Measurements from ENCODE around the gene NOS1AP.

Gene NOS1AP

GRCh38 chr1:162284206-162284955, 214.9 kb downstream of the NOS1AP start:
- in situ Hi-C loops (cut with MboI; ENCODE audit: low sequenced_read_pairs) = no loop called here

DNA sequence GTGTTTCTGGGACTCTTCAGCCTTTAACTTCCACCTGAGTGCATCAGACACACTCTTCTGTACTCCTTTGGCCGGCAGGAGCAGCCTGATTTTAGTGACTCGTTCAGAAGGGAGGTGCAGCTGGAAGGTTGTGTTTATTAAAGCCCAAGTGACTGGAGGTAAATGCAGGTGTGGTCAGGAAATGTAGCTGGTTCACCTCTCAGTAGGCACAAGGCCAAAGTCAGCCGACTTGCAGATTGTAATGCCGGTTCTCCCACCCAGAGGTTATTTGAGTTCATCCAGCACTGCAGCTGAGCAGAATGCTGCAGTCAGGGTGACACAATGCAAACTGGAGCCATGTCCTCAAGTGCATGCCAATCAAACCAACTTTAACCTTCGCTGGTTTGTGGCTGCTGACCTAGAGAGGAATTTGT, 215.7 kb downstream of the NOS1AP start:
- in situ Hi-C loops (cut with MboI; ENCODE audit: low sequenced_read_pairs) = no loop called here

DNA sequence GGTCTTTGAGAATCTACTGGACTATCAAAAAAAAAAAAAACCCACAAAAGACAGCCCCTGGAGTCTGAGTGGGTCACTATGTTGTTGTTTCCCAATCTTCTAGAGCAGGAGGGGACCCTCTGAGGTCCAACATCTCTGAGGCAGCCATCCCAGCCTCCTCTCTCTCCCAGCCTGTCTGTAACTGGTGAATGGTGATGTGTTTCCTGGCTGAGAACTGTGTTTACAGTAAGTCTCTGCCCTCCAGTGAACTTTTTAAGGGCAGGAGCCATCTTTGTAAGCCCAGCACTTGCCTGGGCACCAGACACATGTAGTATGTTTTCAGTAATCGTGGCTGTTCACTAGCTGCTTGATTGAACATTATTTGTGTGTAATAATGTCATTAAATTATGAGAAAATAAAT, 221.5 kb downstream of the NOS1AP start:
- in situ Hi-C loops (cut with MboI; ENCODE audit: low sequenced_read_pairs) = no loop called here

DNA sequence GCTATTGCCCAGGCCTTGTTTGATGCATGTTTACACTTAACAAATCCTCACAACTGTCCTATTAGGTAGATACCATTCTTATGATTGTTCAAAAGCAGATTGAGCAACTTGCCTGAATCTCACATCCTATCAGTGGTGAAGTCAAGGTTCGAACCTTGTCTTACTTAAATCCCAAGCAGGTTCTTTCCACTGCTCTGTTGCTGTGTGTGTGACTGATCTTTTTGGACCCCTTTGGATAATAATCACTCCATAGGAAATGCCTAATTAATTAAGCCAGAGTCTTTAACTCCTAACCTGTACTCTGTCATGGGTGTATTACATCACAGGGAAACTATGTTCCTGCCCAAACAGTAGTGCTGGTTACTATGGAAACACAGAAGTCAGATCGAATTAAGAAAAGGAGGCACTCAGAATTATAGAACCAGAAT, 222.9 kb downstream of the NOS1AP start:
- in situ Hi-C loops (cut with MboI; ENCODE audit: low sequenced_read_pairs) = no loop called here

DNA sequence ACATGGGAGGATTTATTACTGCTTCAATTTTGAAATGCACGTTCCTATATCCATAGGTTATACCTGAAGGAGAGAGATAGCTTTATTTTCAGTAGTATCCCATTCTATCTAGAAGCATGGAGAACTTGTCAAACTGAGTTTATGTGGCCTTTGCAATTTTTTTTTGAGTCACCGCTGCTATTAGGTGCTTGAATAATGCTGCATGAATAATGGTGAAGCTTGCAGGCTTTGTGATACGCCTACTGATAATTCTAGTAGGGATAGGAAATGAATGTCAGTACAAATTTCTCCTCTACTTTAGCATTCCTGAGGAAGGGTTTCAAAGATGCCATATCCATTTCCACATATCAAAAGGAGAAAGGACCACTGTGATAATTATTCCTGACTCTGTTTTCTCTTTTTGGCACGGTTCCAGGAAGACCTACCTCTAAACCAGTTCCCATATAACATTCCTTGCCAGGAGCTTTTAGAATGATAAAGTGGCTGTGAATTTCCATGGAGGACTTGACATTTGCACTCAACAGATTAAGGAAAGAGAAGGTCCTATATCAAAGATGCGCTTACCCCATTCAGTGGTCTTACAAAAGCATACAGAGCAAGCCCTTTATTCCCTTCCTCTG, 223.7 kb downstream of the NOS1AP start:
- in situ Hi-C loops (cut with MboI; ENCODE audit: low sequenced_read_pairs) = no loop called here

DNA sequence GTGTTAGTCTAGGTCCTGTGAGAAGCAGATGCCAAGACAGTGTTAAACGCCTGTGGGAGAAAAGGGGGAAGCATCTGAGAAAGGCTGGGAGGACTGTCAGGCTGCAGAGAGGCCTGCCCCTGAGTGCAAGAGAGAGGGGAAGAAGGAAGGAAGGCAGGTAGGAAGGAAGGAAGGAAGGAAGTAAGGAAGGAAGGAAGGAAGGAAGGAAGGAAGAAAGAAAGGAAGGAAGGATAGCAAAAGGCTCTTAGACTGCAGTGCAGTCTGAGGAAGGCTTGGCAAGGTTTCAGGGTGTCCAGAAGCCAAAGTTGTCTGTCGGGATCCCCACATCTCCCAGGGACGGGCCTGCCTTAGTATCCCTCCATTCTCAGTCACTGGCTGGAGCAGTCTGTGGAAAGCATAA, 224.5 kb downstream of the NOS1AP start:
- in situ Hi-C loops (cut with MboI; ENCODE audit: low sequenced_read_pairs) = no loop called here

- in situ Hi-C loops (cut with MboI; ENCODE audit: low sequenced_read_pairs) = no loop called here
These were observed 227.7 kb downstream of the NOS1AP start for GRCh38 chr1:162297208-162297607.

DNA sequence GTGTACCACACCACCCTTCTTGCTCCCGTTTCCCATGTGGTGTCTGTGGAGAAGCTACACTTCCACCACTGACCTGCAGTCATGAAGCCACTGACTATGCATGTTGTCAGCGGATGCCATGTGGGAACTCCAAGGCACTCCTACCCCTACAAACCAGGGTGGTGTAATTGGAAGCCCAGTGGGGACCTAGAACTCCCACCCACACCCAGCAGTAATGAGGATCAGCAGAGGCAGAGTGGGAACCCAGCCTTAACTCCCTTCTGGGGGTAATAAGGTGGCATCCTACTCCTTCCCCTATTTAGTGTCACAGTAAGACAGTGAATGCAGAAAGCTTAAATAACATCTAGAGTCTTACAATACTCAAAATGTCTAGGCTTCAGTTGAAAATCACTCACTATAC, 228.8 kb downstream of the NOS1AP start:
- in situ Hi-C loops (cut with MboI; ENCODE audit: low sequenced_read_pairs) = no loop called here

GRCh38 chr1:162299018-162299417, 229.5 kb downstream of the NOS1AP start:
- in situ Hi-C loops (cut with MboI; ENCODE audit: low sequenced_read_pairs) = no loop called here

DNA sequence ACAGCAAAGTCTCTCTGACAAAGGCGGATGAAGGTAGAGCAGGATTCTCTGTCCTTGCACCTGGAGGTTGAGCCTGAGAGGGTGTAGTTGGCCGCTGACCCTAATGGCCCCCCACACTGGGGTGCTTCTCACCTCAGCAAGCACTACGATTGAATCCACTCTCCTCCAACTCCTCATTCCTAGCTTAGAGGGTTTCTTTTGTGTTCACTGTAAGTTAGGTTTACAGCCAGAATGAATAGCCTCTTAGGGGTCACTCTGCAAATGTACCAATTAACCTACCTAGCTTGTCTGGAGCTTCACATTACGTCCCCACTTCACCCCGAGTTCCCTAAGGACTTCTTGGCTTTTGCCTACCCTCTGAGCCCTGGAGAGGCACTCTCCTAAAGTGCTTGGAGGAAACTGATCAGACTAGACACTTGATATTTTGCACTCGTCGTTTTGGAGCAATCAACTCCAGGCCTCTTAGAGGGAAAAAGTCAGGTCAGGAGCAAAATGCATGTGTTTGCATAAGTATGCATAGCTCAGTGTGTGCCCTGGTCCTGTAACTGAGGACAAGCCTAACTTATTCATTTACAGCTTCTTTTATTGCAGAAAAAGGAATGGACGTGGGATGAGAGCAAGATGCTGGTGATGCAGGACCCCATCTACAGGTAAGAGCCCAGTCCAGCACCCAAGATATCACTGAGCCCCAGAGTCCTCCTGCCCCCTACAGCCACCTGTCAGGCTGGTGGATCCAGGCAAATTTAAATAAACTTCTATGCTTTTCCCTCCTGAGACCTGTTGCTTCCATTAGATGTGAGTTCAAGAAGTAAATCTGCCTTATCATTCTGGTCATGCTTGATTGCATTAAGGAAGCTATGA, 230.8 kb downstream of the NOS1AP start:
- in situ Hi-C loops (cut with MboI; ENCODE audit: low sequenced_read_pairs) = no loop called here

DNA sequence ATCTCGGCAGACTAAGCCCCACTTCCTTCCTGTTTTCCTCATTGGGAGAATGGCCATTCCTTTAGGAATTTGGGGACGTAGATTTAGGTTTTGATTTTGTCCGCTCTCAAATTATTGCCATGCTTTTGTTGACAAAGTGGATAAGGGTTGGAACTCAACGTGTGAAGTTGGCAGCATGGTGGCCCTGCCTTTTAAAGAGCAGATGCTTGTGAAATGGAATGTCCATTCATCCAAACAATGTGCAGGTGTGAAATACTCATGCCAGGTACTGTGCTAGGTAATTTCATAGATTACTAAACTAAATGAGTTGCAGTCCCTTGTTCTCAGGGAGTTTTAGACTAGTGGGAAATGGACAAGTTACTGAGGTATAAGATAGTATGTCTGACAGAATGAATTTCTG, 232.2 kb downstream of the NOS1AP start:
- in situ Hi-C loops (cut with MboI; ENCODE audit: low sequenced_read_pairs) = no loop called here

- in situ Hi-C loops (cut with MboI; ENCODE audit: low sequenced_read_pairs) = no loop called here
These were observed 233.0 kb downstream of the NOS1AP start for GRCh38 chr1:162302306-162303003.

GRCh38 chr1:162303004-162303344, 233.5 kb downstream of the NOS1AP start:
- in situ Hi-C loops (cut with MboI; ENCODE audit: low sequenced_read_pairs) = no loop called here

DNA sequence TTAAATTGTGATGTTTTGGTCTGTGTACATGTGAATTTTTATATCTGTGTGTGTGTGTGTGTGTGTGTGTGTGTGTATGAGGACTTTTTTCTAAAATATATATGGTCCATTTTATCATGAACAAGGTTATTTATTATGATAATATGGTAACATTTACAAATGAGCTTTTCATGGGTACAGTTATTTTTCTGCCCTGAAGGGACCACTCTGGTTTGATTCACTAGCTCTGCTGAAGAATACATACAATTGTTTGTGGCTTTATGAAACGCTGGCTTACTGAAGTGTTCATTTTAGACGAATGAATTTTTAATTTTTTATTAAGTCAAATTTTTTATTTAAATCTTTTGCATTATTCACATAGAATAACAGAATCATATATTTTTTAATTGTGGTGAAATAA, 235.2 kb downstream of the NOS1AP start:
- in situ Hi-C loops (cut with MboI; ENCODE audit: low sequenced_read_pairs) = no loop called here

DNA sequence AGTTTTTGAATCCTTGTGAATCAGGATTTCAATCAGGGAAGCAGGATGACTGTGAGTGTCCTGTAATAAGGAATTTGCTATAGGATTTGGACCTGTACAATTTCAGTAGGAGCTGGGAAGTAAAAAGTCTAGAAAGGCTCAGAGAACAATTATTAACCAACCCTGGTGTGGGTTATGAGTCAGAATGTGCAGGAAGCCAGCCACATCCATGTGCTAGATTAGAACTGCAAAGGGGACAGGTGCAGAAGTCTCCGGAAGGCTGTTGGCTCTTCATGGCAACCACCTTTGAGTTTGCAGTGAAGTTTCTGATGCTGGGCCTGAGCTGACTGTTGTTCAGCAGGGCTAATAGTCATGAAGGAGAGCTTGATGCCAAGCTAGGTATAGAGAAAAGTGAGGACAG, 236.5 kb downstream of the NOS1AP start:
- in situ Hi-C loops (cut with MboI; ENCODE audit: low sequenced_read_pairs) = no loop called here

- in situ Hi-C loops (cut with MboI; ENCODE audit: low sequenced_read_pairs) = no loop called here
These were observed 240.8 kb downstream of the NOS1AP start for GRCh38 chr1:162310337-162310736.

DNA sequence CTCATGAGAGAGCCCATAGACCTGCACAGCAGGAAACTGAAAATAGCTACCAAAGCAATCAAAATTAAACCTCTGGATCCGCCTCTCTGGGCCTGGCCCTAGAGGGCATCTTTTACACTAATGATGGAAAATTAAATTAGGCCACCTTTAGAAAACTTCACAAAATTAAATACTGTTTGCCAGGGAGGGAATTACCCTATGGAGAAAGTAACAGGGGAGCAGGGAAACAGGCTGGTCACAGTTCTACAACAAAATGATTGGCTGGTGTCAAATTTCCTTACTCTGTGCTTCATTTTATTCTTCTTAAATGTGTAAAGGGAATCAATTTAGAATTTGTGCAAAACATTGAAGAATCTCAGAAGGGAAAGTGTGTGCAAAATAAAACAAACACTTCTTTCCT, 244.7 kb downstream of the NOS1AP start:
- in situ Hi-C loops (cut with MboI; ENCODE audit: low sequenced_read_pairs) = no loop called here

- in situ Hi-C loops (cut with MboI; ENCODE audit: low sequenced_read_pairs) = no loop called here
These were observed 246.2 kb downstream of the NOS1AP start for GRCh38 chr1:162315673-162316072.

DNA sequence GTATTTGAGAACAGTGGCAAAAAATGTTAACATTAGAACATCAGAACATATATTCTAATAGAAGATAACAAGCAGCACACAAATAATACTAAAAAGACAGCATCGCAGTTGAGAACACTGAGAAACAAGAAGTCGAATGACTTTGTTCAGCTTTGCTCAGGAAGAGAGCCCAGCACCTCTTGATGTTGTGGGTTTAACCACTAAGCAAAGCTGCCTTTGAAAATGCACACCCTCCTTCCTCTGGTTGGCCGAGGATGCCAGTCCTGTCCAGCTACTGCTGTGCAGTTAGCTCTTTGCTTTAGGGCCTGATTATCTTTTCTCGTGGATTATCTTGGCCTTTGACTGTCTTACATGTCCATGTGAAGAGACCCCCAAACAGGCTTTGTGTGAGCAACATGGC, 246.7 kb downstream of the NOS1AP start:
- in situ Hi-C loops (cut with MboI; ENCODE audit: low sequenced_read_pairs) = no loop called here

GRCh38 chr1:162317621-162318020, 248.1 kb downstream of the NOS1AP start:
- in situ Hi-C loops (cut with MboI; ENCODE audit: low sequenced_read_pairs) = no loop called here

- in situ Hi-C loops (cut with MboI; ENCODE audit: low sequenced_read_pairs) = no loop called here
These were observed 250.1 kb downstream of the NOS1AP start for GRCh38 chr1:162319493-162320175.

Measured in HL-60/S4 treated with retinoic acid at 250 ng/mL for 4 days and 3 days (cell line).